HUES48 (cell line): ENCODE results near the gene ASF1B.

Experiments used
- H3K27ac ChIP-seq: one replicate; pipeline ENCODE4 v1.7.0; 2013; ENCODE audit warnings: low read depth, low read length, inconsistent platforms
- H3K27me3 ChIP-seq: 2 replicates; pipeline ENCODE4 v1.6.1; 2013; ENCODE audit warnings: mild to moderate bottlenecking, low read length; ENCODE audit not compliant: control insufficient read depth, insufficient read depth
- H3K36me3 ChIP-seq: 2 replicates; pipeline ENCODE4 v1.6.1; 2013; ENCODE audit warnings: low read length; ENCODE audit not compliant: control insufficient read depth, insufficient read depth
- H3K4me1 ChIP-seq: 2 replicates; pipeline ENCODE4 v1.6.1; 2013; ENCODE audit warnings: mild to moderate bottlenecking, low read length; ENCODE audit not compliant: control insufficient read depth, insufficient read depth
- H3K4me3 ChIP-seq: 2 replicates; pipeline ENCODE4 v1.5.1; 2013; ENCODE audit warnings: mild to moderate bottlenecking, low read depth, low read length
- H3K9ac ChIP-seq: 2 replicates; pipeline ENCODE4 v1.6.1; 2013; ENCODE audit warnings: mild to moderate bottlenecking, low read depth, low read length, moderate library complexity
- H3K9me3 ChIP-seq: 2 replicates; pipeline ENCODE4 v1.6.1; 2013; ENCODE audit warnings: low read length; ENCODE audit not compliant: control insufficient read depth, insufficient read depth

The ASF1B gene

GRCh38 chr19:14115756-14116155 is 20.6 kb downstream of the ASF1B start:
- Histone ChIP-seq H3K36me3 (peaks cover 7% of the 10 kb centered on the region), H3K9me3 (no peaks in the 10 kb centered on the region), H3K4me1 (peaks cover 30% of the 10 kb centered on the region), H3K27me3 (no peaks in the 10 kb centered on the region), H3K9ac (no peak overlapping the region), H3K4me3 (no peak overlapping the region), H3K27ac (no peak overlapping the region)

GRCh38 chr19:14114854-14115253 is 21.5 kb downstream of the ASF1B start:
- no peak overlapping the region for H3K9ac ChIP-seq

GRCh38 chr19:14114439-14114838 is 21.9 kb downstream of the ASF1B start:
- H3K27me3 ChIP-seq: no peaks in the 10 kb centered on the region
- no peaks in the 10 kb centered on the region for H3K9me3 ChIP-seq
- no peak overlapping the region for H3K27ac ChIP-seq
- no peak overlapping the region for H3K4me3 ChIP-seq
- H3K9ac ChIP-seq: no peak overlapping the region
- no peaks in the 10 kb centered on the region for H3K36me3 ChIP-seq
- H3K4me1 ChIP-seq: peaks cover 30% of the 10 kb centered on the region

More at GRCh38 chr19:14114854-14115253, 21.5 kb downstream of the ASF1B start:
- H3K9me3 ChIP-seq: no peaks in the 10 kb centered on the region
- H3K27ac ChIP-seq: no peak overlapping the region
- no peaks in the 10 kb centered on the region for H3K27me3 ChIP-seq
- peaks cover 30% of the 10 kb centered on the region for H3K4me1 ChIP-seq
- no peak overlapping the region for H3K4me3 ChIP-seq
- peaks cover 2% of the 10 kb centered on the region; the same call in 1 of the 2 replicates for H3K36me3 ChIP-seq

GRCh38 chr19:14113762-14114414 is 22.5 kb downstream of the ASF1B start:
- H3K9ac ChIP-seq: no peak overlapping the region
- H3K27me3 ChIP-seq: no peaks in the 10 kb centered on the region
- no peaks in the 10 kb centered on the region for H3K36me3 ChIP-seq
- no peak overlapping the region for H3K4me3 ChIP-seq
- H3K4me1 ChIP-seq: peaks cover 30% of the 10 kb centered on the region
- peak overlapping the region; percentile 7 for H3K27ac ChIP-seq
- no peaks in the 10 kb centered on the region for H3K9me3 ChIP-seq

- Histone ChIP-seq H3K4me1 (peaks cover 23% of the 10 kb centered on the region), H3K4me3 (no peak overlapping the region), H3K27ac (peak overlapping the region; percentile 34), H3K27me3 (no peaks in the 10 kb centered on the region), H3K9me3 (no peaks in the 10 kb centered on the region), H3K9ac (no peak overlapping the region), H3K36me3 (no peaks in the 10 kb centered on the region)
Measured at GRCh38 chr19:14112809-14113385, 23.5 kb downstream of the ASF1B start.

- H3K36me3 ChIP-seq: no peaks in the 10 kb centered on the region
- no peaks in the 10 kb centered on the region for H3K27me3 ChIP-seq
- H3K27ac ChIP-seq: peak overlapping the region; percentile 34
- no peak overlapping the region for H3K9ac ChIP-seq
- peaks cover 23% of the 10 kb centered on the region for H3K4me1 ChIP-seq
- no peak overlapping the region for H3K4me3 ChIP-seq
- H3K9me3 ChIP-seq: no peaks in the 10 kb centered on the region
Measured at GRCh38 chr19:14112051-14112808, 24.2 kb downstream of the ASF1B start.

- Histone ChIP-seq H3K27ac (no peak overlapping the region), H3K9me3 (no peaks in the 10 kb centered on the region), H3K36me3 (no peaks in the 10 kb centered on the region), H3K9ac (no peak overlapping the region), H3K4me1 (peaks cover 20% of the 10 kb centered on the region), H3K4me3 (no peak overlapping the region), H3K27me3 (no peaks in the 10 kb centered on the region)
Measured at GRCh38 chr19:14111486-14111885, 24.9 kb downstream of the ASF1B start.

GRCh38 chr19:14110650-14111049 is 25.7 kb downstream of the ASF1B start:
- no peaks in the 10 kb centered on the region for H3K9me3 ChIP-seq
- no peak overlapping the region for H3K4me3 ChIP-seq
- H3K9ac ChIP-seq: no peak overlapping the region
- no peaks in the 10 kb centered on the region for H3K27me3 ChIP-seq
- H3K36me3 ChIP-seq: no peaks in the 10 kb centered on the region
- H3K27ac ChIP-seq: no peak overlapping the region
- peaks cover 20% of the 10 kb centered on the region for H3K4me1 ChIP-seq

GRCh38 chr19:14107581-14108461 is 28.6 kb downstream of the ASF1B start:
- Histone ChIP-seq H3K27me3 (no peaks in the 10 kb centered on the region), H3K9ac (no peak overlapping the region), H3K4me1 (peaks cover 11% of the 10 kb centered on the region), H3K4me3 (no peak overlapping the region), H3K9me3 (no peaks in the 10 kb centered on the region), H3K36me3 (peaks cover under 1% of the 10 kb centered on the region; the same call in 1 of the 2 replicates), H3K27ac (no peak overlapping the region)

GRCh38 chr19:14106840-14107239 is 29.5 kb downstream of the ASF1B start:
- no peak overlapping the region for H3K9ac ChIP-seq
- peaks cover 3% of the 10 kb centered on the region for H3K4me1 ChIP-seq
- H3K27me3 ChIP-seq: no peaks in the 10 kb centered on the region
- no peak overlapping the region for H3K27ac ChIP-seq
- peaks cover 9% of the 10 kb centered on the region for H3K36me3 ChIP-seq
- H3K4me3 ChIP-seq: no peak overlapping the region
- H3K9me3 ChIP-seq: no peaks in the 10 kb centered on the region
